ENCODE measurements around the gene HTT. TPM values are rescaled to one million over a fixed set of nuclear protein-coding genes. Genes with fewer than 3 reads are reported as not detected.

Gene HTT
- total RNA-seq, 1 experiment from 2014 or later: 44.4 TPM

GRCh38 chr4:3118312-3118711 lies 43.8 kb downstream of the HTT start:
- no TSS peak for BruUV-seq (replicated peaks)
- no peak for TF ChIP-seq CTCF (IDR thresholded peaks at IDR 0.05; ENCODE audit: unreplicated experiment)
- CTCF ChIA-PET: no interaction called here
- Mint-ChIP-seq H3K27me3 (ENCODE audit: unreplicated experiment) (no peaks in the 10 kb centered on the region), H3K27ac (ENCODE audit: unreplicated experiment) (no peak overlapping the region), H3K4me3 (ENCODE audit: low read depth, unreplicated experiment) (no peak overlapping the region), H3K9me3 (ENCODE audit: low read depth, unreplicated experiment) (no peaks in the 10 kb centered on the region), H3K4me1 (ENCODE audit: low read depth, unreplicated experiment) (no peaks in the 10 kb centered on the region), H3K36me3 (ENCODE audit: insufficient read depth, unreplicated experiment) (no peaks in the 10 kb centered on the region)
- no peak for DNase-seq
- intact Hi-C loops (cut with micrococcal nuclease; ENCODE audit: unreplicated experiment): no loop called here

GRCh38 chr4:3119464-3119863 lies 45.0 kb downstream of the HTT start:
- Mint-ChIP-seq H3K36me3 (ENCODE audit: insufficient read depth, unreplicated experiment) (no peaks in the 10 kb centered on the region), H3K27me3 (ENCODE audit: unreplicated experiment) (no peaks in the 10 kb centered on the region), H3K4me3 (ENCODE audit: low read depth, unreplicated experiment) (no peak overlapping the region), H3K9me3 (ENCODE audit: low read depth, unreplicated experiment) (no peaks in the 10 kb centered on the region), H3K27ac (ENCODE audit: unreplicated experiment) (no peak overlapping the region), H3K4me1 (ENCODE audit: low read depth, unreplicated experiment) (no peaks in the 10 kb centered on the region)
- BruUV-seq (replicated peaks): no TSS peak
- no peak for DNase-seq
- intact Hi-C loops (cut with micrococcal nuclease; ENCODE audit: unreplicated experiment): no loop called here
- CTCF ChIA-PET: no interaction called here
- no peak for TF ChIP-seq CTCF (IDR thresholded peaks at IDR 0.05; ENCODE audit: unreplicated experiment)

GRCh38 chr4:3121110-3121509 lies 46.6 kb downstream of the HTT start:
- Mint-ChIP-seq H3K9me3 (ENCODE audit: low read depth, unreplicated experiment) (no peaks in the 10 kb centered on the region), H3K4me3 (ENCODE audit: low read depth, unreplicated experiment) (no peak overlapping the region), H3K27ac (ENCODE audit: unreplicated experiment) (no peak overlapping the region), H3K36me3 (ENCODE audit: insufficient read depth, unreplicated experiment) (no peaks in the 10 kb centered on the region), H3K4me1 (ENCODE audit: low read depth, unreplicated experiment) (no peaks in the 10 kb centered on the region), H3K27me3 (ENCODE audit: unreplicated experiment) (no peaks in the 10 kb centered on the region)
- CTCF ChIA-PET: no interaction called here
- intact Hi-C loops (cut with micrococcal nuclease; ENCODE audit: unreplicated experiment): no loop called here
- no peak for DNase-seq
- no TSS peak for BruUV-seq (replicated peaks)
- TF ChIP-seq CTCF (IDR thresholded peaks at IDR 0.05; ENCODE audit: unreplicated experiment): no peak

GRCh38 chr4:3121596-3121995 lies 47.1 kb downstream of the HTT start:
- no peak for DNase-seq
- no peaks in the 10 kb centered on the region for H3K9me3 Mint-ChIP-seq (ENCODE audit: low read depth, unreplicated experiment)
- CTCF ChIA-PET: interaction anchor here (0.6 kb wide), 1 partner anchor 9 kb away, joined by 3 read pairs; no protein-coding TSS in a partner anchor
- H3K27me3 Mint-ChIP-seq (ENCODE audit: unreplicated experiment): no peaks in the 10 kb centered on the region
- no peaks in the 10 kb centered on the region for H3K36me3 Mint-ChIP-seq (ENCODE audit: insufficient read depth, unreplicated experiment)
- no TSS peak for BruUV-seq (replicated peaks)
- H3K4me1 Mint-ChIP-seq (ENCODE audit: low read depth, unreplicated experiment): no peaks in the 10 kb centered on the region
- no peak overlapping the region for H3K4me3 Mint-ChIP-seq (ENCODE audit: low read depth, unreplicated experiment)
- no peak for TF ChIP-seq CTCF (IDR thresholded peaks at IDR 0.05; ENCODE audit: unreplicated experiment)
- H3K27ac Mint-ChIP-seq (ENCODE audit: unreplicated experiment): no peak overlapping the region
- intact Hi-C loops (cut with micrococcal nuclease; ENCODE audit: unreplicated experiment): no loop called here

Data from Calu3 (cell line).